GM19043 (cell line): Measurements from ENCODE around the gene ZNF76.

Source experiments
- ATAC-seq: cut with Tn5 transposase; IDR thresholded peaks from one replicate; pipeline ENCODE4 v1.9.1; 2021; ENCODE audit warnings: low read depth; ENCODE audit not compliant: unreplicated experiment

The ZNF76 gene

DNA sequence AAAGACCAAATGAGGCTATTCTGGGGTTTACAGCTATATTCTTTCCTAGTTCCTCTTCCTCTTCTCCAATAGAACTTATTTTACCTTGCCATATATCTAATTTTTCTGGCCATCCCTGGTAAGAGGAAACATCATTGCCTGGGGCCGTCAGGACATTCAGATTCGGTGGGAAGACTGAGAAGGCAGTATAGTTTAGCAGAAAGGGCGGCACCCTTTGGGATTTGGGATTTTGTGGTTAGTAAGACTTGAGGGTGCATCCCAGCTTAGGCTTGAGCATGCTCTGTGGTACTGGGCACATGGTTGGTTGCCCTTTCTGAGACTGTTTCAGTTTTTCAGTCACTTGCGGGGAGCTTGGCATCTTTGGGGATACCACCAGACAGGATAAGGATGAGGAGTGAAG is 24.6 kb upstream of the ZNF76 start:
- ATAC-seq = no peak

DNA sequence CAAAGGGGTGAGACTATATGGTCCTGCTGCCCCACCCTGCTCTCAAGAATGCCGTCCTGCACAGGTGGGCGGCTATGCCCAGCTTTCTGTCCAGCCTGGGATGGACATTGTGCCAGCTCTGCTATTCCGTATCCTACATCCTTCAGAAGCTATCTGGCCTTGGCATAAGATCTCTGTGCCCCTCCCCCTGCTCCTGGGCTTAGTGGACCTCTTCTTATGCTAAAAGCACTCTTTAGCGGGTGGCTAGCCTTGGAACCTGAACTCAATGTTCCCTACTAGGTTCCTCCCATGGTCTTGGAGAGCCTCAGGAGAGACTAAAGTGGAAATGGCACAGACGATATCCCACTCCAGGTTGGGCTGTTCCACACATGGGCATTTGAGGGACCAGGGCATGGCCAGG is 23.3 kb upstream of the ZNF76 start:
- ATAC-seq = no peak

DNA sequence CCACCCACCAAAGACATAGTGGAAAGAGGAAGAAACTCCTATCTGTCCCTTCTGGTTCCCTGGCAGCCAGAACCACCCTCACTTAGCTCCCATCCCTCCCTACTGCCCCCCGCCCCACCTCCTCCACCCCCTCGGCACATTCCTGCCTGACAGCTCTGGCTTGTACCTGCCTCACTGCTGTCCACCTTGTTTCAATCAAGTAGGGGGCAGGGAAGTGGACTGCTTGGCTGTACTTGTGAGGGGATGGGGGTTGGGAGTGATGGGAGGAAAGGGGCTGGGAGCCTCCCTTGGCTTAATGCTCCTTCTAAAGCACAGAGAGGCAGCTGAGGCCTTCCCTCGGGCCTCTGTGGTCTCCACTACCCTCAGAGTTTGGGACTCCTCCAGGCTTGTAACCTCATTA is 22.1 kb upstream of the ZNF76 start:
- ATAC-seq = no peak

DNA sequence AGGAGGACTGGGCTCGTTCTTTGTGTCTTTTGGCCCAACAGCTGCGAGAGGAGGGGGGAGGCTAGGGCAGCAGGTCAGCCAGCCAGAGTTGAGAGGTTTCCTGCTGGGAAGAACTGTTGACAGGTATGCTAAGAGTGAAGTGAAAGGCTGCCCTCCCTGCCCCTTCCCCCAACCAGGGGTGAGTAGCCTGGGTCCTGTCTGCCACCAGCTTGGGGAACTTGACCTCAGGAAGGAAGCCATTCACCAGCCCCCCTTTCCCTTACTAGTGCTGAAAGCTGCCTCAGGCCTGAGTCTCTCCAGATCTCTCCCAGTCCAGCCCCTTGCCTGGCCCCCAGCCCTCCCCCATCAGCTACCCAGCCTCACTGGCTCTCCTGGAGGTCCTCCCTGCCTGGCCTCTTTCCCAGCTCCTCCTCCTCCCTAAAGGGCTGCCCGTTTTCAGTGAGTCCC is 20.7 kb upstream of the ZNF76 start:
- ATAC-seq = no peak

DNA sequence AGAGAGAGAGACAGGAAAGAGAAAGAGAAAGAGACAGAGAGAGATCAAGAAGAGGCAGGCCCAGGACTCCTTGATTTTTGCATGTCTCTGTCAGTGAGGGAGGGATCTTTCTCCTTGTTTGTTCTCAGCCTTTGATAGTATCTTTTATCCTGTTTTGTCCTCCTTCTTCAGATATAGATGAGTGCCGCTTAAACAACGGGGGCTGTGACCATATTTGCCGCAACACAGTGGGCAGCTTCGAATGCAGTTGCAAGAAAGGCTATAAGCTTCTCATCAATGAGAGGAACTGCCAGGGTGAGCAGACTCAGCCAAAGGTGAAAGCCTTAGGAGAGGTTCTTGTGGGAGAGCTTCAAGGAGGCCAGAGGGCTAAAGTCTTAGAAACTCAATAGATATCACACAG is 20.0 kb upstream of the ZNF76 start:
- no peak for ATAC-seq

DNA sequence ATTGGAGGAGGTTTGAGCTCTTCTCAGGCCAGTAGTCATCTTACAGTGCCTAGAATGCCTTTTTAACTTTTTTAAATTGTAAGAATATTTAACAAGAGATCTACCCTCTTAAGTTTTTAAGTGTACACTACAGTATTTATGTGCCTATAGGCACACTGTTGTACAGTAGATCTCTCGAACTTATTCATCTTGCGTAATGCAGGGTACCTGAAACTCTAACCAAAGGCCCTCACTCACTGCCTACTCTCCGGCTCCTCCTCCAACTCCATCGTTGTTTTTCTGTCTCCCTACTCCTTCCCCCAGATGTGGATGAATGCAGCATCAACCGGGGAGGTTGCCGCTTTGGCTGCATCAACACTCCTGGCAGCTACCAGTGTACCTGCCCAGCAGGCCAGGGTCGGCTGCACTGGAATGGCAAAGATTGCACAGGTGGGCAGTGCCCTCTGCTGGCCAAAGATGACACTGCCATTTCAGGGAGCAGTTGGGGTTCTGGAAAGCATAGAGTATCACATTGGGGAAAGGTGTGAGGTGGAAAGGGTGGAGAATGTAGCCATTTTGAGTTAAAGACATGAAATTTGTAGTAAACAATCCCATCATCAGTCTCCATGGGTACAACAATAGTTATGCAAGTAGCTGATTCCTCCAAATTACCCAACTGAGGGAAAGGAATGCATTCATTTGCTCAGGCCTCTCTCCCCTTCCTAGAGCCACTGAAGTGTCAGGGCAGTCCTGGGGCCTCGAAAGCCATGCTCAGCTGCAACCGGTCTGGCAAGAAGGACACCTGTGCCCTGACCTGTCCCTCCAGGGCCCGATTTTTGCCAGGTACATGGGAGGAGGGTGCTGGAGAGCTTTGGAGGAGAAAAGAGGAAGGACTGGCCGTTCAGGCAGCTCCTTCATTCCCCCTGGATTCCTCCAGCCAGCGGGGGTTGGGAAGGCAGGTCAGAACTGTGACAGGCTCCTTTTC is 18.4 kb upstream of the ZNF76 start:
- no peak for ATAC-seq

DNA sequence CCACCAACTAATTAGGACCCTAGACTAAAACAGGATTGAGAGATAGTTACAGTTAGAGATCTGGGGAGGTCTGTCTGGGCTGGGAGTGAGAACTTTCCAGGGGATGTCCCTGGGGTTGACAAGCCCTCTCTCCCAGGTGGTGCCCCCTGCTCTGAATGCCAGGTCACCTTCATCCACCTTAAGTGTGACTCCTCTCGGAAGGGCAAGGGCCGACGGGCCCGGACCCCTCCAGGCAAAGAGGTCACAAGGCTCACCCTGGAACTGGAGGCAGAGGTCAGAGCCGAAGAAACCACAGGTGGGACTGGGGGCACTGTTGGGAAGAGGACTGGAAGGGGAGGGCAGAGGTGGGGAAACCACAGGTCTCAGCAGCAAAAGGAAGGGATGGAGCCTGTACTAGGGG is 17.0 kb upstream of the ZNF76 start:
- ATAC-seq = no peak

DNA sequence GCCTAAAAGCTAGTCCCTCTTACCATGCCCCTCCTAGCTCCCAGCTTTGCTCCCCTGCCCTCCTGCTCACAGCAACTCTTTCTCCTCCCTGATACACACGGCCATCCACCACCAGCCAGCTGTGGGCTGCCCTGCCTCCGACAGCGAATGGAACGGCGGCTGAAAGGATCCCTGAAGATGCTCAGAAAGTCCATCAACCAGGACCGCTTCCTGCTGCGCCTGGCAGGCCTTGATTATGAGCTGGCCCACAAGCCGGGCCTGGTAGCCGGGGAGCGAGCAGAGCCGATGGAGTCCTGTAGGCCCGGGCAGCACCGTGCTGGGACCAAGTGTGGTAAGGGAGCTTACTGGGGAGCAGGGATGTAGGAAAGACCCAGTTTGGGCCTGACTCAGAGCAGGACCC is 16.6 kb upstream of the ZNF76 start:
- no peak for ATAC-seq

DNA sequence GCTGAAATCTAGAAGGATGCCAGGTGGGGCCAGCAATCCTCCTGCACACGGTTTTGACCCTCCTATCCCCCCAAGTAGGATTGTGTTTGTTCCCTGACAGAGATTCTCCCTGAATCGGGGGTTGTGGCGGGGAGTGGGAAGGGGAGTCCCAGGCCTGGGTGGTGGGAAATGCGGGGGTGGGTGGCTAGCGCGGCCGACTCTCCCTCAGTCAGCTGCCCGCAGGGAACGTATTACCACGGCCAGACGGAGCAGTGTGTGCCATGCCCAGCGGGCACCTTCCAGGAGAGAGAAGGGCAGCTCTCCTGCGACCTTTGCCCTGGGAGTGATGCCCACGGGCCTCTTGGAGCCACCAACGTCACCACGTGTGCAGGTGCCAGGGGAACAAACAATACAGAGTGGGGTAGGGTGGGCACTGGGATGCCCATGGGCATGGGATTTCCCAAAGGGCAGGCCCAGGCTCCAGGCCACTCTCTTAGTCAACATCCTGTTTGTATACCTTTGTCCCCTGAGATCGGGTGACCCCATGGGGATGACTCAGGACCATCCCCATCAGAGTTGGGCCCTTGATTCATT is 16.1 kb upstream of the ZNF76 start:
- no peak for ATAC-seq

DNA sequence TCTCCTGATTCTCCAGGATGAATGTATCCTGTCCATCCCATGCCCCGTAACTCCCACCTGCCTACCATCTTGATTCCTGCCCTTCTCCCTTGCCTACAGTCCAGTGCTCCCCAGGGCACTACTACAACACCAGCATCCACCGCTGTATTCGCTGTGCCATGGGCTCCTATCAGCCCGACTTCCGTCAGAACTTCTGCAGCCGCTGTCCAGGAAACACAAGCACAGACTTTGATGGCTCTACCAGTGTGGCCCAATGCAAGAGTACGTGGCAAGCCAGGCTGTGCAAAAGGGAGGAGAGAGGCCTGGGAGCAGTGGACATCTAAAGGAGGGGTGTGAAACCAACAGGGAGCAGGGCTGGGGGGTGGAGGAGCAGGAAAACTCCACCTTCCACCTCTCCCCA is 15.0 kb upstream of the ZNF76 start:
- no peak for ATAC-seq

DNA sequence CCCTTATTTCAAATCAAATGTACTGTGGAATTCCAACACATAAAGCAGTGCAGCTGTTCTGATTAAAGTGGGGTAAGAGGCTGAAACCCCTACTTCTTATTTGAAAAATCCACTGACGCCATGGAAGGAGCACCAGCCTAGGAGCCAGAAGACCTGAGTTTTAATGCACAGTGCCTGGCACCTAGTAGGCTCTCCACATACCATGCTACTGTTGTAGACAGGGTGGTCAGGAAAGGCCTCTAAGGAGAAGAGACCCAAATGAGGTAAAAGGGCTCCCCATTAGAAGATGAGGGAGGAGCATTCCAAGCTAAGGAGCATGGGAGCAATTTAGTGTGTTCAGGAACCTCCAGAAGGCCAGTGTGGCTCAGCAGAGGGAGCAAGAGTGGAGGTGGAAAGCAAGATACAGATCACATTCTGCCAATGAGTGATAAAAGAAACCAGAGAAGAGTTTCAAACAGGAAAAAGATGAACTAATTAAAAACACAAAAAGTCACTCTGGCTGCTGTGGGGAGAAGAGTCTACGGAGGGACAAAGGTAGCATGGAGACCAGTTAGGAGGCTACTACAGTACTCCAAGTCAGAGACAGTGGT is 11.8 kb upstream of the ZNF76 start:
- no peak for ATAC-seq

DNA sequence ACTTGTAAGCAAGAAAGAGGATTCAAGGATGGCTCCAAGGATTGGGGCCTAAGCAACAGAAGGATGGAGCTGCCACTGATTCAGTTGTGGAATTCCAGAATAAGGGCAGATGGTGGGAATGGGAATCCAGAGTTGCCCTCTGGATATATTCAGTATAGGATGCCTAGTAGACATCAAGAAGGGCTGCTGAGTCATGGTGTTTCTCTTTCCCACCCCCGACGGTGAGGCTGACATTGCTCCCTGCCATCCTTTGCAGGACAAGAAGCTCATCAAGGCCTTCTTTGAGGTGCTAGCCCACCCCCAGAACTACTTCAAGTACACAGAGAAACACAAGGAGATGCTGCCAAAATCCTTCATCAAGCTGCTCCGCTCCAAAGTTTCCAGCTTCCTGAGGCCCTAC is 11.2 kb upstream of the ZNF76 start:
- no peak for ATAC-seq

DNA sequence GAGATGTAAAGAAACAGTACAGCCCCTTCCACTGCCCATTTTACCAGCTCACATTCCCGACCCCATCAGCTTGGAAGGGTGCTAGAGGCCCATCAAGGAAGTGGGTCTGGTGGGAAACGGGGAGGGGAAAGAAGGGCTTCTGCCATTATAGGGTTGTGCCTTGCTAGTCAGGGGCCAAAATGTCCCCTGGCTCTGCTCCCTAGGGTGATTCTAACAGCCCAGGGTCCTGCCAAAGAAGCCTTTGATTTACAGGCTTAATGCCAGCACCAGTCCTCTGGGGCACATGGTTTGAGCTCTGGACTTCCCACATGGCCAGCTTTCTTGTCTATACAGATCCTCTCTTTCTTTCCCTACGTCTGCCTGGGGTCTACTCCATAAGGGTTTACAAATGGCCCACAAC is 10.6 kb upstream of the ZNF76 start:
- ATAC-seq = no peak

DNA sequence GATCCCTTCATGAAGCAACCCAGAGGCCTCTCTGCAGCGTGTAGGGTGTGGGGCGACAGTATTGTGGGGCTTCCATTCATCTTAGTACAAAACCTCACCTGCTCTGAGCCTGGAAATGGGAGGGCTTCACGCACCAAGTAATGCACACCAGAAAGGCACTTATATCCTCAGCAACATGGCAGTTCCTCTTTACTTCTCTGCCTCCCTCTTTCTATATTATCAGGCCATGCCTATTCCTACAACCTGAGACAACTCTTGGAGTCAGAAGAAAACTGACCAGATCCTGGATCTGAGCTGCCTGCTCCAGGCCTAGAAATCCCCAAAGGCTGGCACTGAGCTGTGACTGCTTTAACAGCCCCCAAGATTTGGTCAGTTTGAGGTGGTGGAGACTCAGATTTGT is 7.6 kb upstream of the ZNF76 start:
- no peak for ATAC-seq

DNA sequence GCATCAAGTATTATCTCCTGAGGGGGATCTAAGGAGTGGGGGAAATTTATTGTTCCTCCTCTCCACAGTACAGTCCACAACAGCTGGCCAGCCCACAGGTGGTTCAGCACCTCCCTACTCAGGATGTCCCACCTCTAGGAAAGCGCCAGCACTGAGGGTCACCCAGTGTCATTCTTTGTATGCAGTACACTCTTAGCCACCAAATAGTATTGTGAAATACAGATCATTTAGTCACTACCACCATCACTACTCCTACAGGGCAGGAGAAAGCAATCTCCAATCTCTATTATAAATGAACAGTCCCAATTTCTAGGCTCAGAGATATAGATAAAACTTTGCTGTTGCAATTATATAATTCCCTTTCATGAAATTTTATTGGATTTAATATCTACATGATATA is 6.3 kb upstream of the ZNF76 start:
- ATAC-seq = no peak

DNA sequence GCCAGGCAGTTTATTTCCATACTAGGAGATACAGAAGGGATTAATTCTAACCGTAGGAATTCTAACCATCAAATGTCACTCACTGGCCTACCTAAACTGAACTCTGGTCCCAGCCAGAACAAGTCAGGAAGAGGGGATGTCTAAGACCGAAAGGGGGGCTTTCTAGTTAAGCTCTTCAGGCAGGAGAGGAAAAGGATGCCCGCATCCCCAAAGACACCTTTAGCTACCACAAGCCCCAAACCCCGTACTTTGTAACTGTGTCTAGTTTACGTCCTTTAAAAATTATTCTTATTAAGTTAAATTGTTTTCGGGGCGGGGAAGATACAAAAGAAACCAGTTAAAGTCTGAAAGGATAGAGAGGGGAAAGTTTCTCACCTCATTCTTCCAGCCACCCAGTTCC is 1.2 kb upstream of the ZNF76 start:
- no peak for ATAC-seq

DNA sequence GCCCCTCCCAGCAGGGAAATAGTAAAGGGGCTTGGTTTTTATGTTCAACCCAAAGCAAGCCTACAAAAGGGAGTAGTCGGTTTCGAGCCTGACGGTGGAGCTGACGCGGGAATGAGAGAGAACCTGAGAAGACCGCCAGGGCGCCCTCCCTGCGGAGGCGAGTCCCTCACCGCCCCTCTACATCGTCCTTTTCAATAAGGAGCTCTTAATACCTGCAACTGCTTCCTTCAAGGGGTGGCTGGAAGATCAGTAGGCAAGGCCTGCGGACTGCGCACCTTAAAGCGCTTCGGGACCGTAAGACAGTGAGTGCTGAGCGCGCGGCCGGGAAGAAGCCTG is 709 bp upstream of the ZNF76 start:
- peak; percentile 9 for ATAC-seq

DNA sequence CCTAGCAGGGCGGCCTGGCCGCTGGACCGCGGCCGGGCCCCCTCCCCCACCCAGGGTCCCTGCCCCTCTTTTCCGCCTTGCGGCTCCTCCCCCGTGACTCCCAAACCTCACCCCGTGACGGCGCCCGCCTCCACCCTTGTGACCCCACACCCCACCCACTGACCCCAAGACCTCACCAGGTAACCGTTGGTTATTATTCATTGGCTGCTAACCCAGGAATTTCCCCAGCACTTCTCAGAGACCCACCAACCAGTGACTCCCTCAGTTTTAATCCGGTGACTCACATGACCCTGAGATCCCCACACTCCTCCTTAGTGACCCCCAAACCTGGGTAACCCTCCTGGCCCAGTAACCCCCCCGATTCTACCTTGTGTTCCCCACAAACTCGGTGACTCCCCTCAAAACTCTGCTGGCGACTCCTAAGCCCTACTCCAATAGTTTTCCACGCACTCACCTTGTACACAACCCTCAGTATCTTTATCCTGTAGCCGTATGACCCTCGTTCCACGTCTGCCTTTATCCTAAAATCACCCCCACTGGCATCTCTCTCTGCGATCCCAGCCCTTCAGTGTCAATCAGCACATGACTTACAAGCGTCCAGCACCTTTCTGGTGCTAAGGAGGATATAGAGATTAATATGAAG is 534 bp downstream of the ZNF76 start:
- peak; percentile 31 for ATAC-seq

DNA sequence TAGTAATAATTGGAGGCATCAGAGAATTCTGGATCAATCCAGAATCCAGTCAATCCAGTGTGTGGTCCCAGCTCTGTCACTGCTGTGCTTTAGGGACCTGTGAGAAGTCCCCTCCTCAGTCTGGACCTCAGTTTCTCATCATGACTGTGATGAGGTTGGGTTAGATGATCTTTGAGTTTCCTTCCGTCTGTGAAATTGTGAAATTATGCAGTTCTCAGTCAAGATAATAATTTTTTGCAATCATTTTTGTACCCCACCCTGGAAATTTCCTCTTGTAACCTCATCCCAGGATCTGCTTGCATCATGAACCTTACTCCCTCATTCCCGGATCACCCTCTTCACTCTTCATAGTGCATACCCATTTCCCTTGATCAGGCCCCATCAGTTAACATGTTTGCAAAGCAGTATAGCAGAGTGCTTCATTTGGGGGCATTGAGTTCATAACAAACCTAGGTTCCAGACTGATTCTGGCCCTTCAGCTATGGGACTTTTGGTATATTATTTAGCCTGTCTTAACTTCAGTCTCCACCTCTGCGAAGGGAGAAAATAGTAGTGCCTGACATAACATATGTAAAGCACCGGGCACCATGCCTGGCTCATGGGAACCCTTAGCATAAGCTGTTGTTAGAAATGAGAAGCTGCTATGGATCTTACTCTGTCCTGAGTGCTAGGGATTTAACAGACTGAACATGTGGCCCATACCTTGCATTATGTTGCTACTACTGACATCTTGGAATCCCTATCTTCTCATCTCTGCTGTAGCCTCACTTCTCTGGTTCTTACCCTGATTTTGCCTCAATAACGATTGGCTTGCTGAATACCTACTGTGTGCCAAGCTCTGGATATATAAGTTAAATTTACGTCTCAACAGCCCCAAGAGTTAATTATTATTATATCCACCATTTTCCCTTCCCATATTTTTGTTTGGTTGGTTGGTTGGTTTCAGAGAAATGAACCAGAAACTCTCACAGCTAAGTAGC is 1.3 kb downstream of the ZNF76 start:
- no peak for ATAC-seq

DNA sequence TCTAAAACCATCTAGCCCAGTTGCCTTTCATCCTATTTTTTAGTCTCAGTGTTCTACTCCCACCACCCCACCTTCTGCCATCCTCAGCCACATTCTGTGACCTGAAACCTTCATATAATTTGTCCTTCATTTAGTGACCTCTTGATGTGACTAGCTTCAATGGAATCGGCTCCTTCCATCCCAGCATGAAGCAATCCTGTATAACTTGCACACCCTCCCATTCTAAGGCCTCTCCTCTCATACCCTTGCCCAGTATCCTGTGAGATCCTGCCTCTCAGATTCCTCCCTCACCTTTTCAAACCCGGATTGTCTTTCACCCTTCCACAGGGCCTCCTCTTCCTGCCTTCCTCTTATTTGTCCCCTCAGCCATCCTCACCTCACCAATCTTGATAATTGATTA is 3.1 kb downstream of the ZNF76 start:
- ATAC-seq = no peak
